NCI-H345 treated with DMSO at 0.1 percent for 48 hours (cell line): ENCODE results near the gene CD200.
A peak's percentile ranks its signal among the peaks of the same experiment; 100 is the strongest.

Experiments
- DNase-seq: peaks from one replicate; lab custom pipeline; 2025; ENCODE audit not compliant: unreplicated experiment; lab: John Stamatoyannopoulos, UW

CD200 gene, protein sequence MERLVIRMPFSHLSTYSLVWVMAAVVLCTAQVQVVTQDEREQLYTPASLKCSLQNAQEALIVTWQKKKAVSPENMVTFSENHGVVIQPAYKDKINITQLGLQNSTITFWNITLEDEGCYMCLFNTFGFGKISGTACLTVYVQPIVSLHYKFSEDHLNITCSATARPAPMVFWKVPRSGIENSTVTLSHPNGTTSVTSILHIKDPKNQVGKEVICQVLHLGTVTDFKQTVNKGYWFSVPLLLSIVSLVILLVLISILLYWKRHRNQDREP

DNA sequence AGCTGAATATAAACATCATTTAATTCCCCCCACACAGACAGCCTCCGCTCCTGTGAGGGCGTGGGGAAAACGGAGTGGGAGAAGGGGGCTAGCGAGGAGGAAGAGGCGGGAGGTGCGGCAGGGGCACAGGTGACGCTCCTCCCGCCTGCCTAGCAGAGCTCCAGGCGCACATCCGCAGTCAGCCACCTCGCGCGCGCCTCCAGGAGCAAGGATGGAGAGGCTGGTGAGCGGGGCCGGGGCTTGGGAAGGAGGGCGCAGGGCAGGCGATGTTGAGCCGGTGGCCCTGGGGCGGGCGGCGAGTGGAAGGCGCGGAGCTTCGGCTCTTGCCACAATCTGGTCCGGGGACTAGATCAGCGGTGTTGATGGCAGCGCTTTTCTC is at the start of gene CD200:
TSS of gene CD200 (plus strand) at position 155 of the 379 bp plus-strand sequence. CDS start at position 212, 57 bp downstream.
- DNase-seq = peak; percentile 25

DNA sequence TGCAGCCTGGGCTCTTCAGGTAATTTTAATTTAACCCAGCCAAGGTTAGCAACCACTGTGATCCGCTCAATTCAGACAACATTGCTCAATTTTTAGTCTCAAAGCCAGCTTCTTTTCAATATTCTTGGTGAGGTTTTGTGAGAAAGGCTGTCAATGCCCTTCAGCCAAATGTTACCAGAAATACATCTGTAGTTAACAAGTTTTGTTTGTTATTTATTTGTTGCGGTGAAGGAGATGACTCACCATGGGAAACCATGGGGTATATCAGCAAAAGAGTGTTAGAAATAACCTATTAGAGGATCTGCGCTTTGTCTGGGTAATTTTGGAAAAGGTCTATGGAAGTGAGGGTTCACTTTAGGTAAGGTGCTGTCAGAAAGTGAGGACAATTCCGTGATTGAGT is 43.9 kb upstream of the CD200 start:
- no peak for DNase-seq

DNA sequence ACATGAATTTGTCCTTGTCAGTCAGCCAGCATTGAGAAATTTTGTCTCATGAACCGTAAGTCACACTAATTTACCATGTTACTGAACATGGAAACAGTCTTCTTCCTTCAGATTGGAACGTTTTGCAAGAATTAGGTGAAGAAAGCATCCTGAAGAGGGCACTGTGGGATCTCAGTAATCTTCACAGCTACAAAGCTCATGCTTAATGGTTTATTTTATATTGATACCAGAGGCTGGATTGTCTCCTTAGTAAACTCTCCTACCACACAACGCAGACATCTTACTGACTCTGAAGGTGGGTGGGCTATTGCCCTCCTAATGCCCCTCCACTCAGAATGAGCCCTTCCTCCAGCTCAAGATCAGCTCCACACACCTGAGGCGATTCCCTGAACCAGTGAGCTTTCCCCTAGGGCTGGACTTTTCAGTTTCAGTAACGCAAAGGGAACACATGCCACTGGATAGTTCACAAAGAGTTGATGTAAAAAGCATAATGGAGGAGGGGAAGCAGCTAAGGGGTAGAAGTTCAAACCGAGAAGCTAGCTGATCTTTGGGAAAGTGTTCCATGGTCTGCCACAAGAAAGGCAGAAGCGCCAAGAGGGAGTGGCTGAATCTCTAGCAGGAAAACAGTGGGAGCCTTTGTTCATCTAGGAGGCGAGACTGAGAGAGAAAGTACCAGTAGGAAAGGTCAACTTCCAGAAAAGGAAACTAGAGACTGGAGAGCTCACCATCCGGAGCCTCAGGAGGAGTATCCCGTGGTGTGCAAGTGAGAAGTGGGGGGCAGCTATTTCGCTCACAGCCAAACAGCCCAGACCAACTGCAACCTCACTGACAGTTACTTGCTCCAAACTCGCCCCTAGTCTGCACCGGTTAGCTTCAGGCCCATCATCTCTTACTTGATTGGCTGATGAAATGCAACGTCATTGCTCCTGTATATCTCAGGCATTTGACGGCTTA is 39.3 kb upstream of the CD200 start, which contains the start of gene SLC9C1:
TSS of gene SLC9C1 (minus strand) at position 849 of the 954 bp plus-strand sequence. CDS start 7,425 bp downstream, outside the sequence.
- DNase-seq = no peak

DNA sequence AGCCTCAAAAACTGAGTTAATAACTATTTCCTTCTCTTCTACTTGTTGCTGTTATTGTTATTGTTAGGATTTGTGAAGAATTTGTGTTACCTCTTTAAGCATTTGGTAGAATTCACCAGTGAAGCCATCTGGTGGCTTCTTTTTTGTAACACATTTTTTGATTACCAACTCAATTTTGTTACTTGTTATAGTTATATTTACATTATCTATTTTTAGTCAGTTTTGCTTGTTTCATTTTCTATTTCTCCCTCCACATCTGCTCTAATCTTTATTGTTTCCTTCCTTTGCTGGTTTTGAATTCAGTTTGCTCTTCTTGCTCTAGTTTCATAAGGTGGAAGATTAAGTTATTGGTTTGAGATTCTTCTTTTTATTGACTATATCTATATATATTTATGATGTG is 35.2 kb upstream of the CD200 start:
- no peak for DNase-seq

DNA sequence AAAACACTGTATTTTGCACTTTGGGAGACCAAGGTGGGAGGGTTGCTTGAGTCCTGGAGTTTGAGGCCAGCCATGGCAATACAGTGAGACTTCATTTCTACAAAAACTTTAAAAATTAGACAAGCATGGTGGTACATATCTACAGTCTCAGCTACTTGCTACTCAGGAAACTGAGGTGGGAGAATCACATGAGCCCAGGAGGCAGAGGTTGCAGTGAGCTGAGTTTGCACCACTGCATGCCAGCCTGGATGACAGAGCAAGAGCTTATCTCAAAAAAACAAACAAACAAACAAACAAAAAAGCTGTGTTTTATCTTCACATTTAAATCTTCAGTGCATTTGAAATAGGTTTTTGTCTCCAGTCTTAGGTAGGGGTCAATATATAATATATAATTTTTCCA is 34.2 kb upstream of the CD200 start:
- no peak for DNase-seq

DNA sequence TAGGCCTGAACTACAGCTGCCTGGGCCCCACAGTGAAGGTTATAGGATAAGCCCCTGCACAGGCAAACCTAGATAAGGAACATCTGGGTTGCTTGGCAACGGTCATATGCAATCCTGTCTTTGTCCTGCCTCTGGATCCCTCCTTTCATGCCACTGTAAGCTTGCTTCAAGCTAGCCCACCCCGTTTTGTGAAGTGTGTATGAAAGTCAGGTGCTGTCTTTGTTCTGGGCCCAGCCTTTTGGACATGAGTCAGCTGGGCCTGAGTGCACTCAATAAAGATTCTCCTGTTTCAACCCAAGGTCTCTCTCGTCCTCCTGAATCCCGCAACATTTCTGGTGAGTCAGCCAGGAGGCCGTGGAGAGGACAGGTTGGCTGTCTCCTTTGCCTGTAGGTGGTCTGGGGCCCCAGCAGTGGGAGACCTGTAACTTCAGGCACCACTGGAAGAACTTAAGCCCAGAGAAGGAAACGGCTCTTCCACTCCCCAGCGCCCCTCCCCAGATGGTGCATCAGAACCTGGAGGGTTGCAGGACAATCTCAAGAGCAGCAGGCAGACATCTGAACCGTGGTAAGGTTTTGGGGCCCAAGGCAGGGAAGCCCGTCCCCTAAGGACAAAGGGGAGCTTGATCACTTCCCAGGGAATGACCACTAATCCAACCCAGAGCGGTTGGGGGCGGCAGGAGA is 30.7 kb upstream of the CD200 start:
- DNase-seq = no peak

DNA sequence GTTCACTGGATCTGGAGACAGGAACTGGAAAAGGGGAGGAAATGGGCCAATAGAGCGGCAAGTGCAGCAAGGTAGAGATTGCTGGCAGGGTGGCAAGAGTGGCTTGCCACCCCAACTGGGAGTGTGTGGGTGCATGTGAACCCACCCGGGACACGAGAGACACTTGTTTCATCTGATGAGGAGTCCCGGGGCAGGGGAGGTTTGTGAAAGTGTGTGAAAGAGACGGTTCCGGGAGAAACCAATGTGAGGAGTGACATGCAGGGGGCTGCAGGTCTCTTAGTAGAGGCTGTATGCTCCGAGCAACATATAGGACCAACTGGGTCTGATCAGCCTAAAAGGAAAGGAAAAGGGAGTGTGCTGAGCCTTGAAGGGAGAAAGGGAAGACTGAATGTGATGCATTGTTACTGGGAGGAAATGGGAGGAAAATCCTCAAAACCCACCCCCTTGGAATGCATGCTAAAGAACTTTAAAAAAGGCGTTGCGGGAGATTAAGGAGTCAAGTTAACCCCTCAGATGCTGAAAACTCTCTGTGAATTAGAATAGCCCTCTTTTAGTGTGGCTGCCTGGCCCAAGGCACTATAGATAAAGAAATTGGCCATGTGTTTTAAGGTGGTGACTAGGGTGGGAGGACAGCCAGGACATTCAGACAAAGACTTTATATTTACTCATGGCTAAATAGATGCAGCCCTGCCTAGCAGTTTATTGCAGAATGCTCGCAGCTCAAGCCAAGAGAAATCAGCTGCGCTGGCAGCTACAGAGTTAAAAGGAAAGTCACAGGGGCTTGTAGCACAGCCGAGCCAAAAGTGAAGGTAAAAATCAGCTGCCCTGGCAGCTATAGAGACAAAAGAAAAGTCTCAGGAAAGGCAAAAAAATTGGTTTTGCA is 29.8 kb upstream of the CD200 start:
- DNase-seq = no peak

DNA sequence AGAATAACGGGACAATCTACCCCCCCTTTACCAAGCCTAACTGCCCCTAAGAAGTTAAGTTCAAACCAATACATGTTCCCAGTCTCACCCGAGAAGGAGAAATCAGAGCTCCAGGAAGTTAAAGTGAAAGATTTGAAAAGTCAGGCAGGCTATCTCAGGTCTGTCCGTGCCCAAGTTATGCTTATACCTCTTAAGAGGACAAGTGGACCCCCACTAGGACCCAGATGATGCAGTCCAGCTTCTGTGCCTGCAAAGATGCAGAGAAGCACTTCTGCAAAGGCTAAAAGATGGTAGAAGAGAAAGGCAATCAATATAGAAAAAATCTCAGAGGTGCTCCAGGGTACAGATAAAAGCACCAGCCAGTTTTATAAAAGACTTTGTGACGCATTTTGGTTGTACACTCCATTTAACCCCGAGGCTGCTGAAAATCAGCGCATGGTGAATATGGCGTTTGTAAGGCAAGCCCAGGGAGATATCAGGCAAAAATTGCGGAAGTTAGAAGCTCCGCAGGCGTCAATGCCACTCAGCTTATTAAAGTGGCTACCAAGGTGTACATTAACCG is 29.1 kb upstream of the CD200 start:
- no peak for DNase-seq

DNA sequence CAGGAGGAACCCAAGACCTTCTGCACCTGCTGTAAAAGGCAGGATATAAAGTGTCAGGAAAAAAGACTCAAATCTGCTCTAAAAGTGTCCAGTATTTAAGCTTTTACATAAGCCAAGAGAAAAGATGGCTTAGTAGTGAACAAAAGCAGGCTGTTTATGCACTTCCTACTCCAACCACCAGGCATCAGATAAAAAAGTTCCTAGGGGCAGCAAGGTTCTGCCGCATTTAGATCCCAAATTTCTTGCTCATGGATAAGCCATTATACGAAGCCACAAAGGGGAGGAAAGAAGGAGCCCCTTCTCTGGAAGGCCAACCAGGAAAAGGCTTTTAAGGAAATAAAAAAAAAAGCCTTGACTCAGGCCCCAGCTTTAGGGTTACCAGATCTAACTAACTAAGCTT is 28.3 kb upstream of the CD200 start:
- no peak for DNase-seq

DNA sequence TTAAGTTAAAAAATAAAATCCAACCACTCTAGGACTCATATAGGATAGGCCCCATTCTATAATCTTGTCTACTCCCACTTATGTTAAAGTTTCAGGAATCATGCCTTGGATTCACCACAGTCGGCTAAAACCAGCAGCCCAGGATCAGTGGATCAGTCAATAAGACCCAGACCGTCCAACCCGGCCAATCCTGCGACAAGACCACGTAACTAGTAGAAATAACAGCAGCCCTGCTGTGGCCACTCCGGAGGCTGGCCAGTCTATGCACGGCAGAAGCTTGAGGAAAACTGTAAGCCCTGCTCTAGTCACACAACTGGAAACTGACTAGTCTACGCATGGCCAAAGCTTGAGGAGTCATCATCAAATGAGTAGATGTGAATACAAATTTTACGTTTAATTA is 26.1 kb upstream of the CD200 start:
- DNase-seq = no peak

DNA sequence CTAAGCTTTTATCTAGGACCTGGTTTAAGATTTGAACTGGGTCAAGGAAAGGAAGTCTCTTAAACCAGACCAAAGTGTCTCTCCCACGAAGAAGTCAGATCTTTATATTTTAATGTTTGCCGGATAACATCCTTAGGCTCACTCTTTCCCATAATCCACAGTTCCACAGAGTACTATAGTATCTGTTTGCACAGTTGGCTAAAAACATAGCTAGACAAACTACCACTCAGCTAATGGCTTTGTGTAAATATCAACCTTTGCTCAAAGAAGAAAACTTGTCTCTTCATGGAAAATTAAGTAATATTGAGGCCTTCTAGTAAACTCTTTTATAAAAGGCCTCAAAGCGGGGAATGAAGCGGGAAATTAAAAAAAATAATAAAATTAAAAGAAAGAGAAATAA is 25.4 kb upstream of the CD200 start:
- no peak for DNase-seq

DNA sequence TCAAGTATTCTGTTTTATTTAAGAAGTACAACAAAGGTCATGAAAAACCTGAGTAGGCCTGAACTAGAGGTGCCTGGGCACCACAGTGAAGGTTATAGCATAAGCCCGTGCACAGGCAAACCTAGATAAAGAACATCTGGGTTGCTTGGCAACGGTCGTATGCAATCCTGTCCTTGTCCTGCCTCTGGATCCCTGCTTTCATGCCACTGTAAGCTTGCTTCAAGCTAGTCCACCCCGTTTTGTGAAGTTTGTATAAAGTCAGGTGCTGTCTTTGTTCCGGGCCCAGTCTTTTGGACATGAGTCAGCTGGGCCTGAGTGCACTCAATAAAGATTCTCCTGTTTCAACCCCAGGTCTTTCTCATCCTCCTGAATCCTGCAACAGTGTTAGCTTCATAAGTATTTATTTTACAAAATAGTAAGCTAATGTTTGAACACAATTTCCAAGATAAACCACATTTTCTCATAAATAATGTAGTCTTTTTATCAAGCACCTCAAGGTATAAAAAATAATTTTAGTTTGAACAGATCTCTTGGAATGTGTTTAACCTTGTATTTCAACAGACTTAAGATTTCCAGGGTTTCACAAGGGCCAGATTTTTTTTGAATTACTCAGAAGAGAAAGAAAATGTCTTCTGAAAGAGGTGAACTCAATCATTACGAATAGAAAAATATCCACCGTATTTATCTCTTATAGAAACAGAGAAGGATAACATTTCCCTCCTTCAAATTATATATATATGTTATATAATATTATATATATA is 24.6 kb upstream of the CD200 start:
- DNase-seq = peak; percentile 10

DNA sequence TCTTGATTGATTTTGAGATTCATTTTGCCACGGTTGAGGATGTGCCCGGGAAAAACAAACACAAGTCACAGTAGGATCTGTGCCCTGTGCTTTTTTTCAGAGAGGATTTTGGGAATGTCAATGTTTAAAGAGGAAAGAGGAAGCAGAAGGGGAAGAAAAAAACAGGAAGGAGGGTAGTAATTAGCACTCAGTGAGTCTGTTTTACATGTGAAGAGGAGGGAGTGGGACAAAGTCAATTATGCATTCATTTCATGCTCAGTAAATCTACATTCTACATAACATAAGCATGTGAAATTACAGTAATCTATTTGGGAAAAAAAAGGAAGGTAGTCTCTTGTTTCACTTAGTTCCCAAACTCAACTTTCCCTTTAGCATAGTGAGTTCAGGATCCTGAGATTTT is 18.3 kb upstream of the CD200 start:
- DNase-seq = no peak

DNA sequence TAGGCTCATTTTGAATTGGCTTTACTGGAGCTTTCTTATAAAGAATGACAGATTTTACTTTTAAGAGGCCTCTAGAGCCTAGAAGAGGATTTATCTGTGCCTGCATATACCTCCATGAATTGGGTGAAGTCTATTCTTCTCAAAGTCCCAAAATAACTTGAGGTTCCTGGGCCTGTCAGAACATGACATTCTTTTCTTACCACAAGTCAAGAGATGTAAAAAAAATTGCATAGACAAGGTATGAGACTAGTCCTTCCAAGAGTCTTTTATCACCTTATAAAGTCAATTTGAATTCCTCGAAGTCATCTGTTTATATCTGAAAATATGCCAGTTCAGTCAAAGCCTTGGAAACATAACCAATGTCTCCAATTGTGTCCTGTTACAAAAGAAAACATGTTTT is 17.2 kb upstream of the CD200 start:
- DNase-seq = no peak

DNA sequence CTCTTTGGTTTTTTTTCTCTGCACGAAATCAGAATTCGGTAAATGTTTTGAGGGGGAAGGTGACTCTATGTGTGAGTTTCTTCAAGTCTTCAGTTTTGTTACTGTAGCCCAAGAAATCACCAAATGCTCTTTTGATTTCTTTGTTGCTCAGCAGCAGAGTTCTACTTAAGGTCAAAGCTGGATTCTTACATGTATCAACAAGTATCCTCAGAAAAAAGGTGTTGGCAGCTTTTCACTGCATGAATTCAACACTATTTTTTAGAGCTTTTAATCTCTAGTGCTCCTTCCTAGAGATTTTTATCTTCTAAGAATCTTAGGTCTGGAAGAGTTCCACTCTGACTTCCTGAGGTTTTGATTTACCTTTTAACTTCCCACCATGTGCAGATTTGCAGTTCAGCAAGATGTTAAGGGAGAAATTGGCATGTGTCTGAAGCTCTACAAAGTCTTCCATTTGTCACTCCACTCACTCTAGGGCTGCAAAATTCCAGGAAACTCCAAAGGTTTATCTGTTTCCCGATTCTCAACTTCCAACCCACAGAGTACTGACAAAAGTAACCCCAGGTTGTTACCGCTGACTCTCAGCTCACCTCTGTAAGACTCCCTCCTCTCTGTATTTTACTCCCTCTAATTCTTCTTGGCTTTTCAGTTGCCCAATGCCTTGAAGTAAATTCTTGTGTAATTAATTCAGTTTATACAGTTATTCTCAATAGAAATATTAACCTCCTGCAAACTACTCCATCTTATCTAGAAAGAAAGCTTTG is 13.3 kb upstream of the CD200 start:
- DNase-seq = no peak

DNA sequence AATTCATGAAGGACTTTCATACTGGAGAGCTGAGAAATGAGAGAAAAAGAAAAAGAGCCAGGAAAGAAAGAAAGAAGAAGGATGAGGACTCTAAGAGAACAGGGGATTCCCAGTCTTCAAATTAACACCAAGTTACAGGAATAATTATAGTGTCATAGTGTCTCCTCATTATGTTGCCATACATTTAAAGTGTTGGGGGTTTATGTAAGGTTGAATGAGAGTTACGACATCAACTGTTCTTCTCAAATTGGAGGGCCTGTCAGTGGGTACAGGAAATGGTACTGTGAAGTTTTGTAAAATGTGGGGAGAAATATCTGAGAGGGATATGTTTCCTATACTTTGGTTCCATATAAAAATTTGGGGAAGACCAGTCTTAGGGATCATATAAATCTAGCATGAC is 12.3 kb upstream of the CD200 start:
- no peak for DNase-seq

DNA sequence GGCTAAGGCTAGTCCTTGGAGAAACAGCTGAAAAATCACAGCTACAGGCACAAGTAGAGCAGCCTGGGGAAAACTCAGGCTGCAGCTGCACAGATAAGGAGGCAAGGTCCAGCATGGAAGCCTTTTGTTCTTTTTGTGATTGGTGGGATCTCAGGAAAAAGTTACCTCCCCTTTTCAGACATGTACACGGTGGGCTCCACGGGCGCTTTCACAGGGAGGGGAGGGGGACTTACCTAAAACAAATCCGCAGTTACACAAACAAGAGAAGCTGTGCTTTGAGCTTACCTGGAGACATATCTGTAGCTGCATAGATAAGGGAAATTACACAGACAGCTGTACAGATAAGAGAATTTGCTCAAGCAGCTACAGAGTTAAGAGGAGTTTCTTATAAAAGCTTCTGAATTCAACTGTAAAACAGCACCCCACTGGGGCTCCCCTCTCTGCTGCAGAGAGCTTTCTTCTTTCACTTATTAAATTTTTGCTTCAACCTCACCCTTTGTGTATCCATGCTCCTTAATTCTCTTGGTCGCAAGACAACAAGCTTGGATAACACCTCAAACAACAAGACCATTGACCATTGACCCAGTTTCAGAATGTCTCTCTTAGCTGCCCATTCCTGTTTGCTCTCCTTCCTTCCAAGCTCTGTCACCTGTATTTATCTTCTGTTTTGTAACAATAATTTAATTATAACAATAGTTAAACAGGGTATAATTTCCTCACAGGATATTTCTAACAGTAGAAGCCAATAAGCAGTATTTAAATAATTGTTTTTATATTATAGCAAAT is 10.9 kb upstream of the CD200 start:
- DNase-seq = no peak

DNA sequence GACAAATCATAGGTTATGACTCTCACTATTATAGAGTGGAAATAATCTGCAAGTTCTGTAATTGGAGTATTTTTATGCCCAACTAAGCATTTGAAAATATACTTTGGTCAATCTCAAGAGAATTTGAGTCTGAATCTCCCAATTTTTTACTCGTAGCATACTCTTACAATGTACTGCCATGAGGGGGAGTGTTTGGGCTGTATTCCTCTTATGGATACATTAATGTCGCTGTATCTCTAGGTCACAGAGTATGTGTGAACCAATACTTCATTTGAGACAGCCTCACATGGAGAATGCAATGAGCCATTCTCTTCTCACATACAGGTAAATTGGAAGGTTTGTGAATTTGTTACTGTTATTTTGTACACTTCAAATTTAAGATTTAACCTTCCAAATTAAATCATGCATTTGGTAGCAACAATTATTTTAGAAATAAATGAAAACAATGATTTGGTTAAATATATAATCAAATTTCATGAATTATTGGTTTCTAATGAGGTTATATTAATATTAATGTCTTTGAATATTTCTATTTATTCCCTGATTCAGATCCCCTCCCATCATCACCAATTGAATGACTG is 5.5 kb upstream of the CD200 start:
- DNase-seq = no peak
